HS-27A (cell line): ENCODE data around the gene FABP1.

ENCODE experiments used
- DNase-seq: peaks from one replicate; pipeline ENCODE4 v3.0.0-alpha.2; 2012; ENCODE audit warnings: low read depth, missing footprints

The FABP1 gene

GRCh38 chr2:88127888-88128653 is at the start of gene FABP1:
Gene FABP1, minus strand, starts transcription at chr2:88128062. Its CDS starts 45 bp downstream, at chr2:88128017.
- no peak for DNase-seq

GRCh38 chr2:88177556-88177955 is 49.7 kb upstream of the FABP1 start:
- no peak for DNase-seq

- DNase-seq, result no peak
Measured at GRCh38 chr2:88176352-88176984, 48.6 kb upstream of the FABP1 start.

- DNase-seq, result no peak
Measured at GRCh38 chr2:88172882-88173281, 45.0 kb upstream of the FABP1 start.

- no peak for DNase-seq
Measured at GRCh38 chr2:88171966-88172365, 44.1 kb upstream of the FABP1 start.

GRCh38 chr2:88170472-88170892 is 42.6 kb upstream of the FABP1 start:
- no peak for DNase-seq

- DNase-seq, result no peak
Measured at GRCh38 chr2:88168386-88168785, 40.5 kb upstream of the FABP1 start.

GRCh38 chr2:88167740-88168139 is 39.9 kb upstream of the FABP1 start:
- no peak for DNase-seq

- no peak for DNase-seq
Measured at GRCh38 chr2:88165332-88166003, 37.6 kb upstream of the FABP1 start.

- no peak for DNase-seq
Measured at GRCh38 chr2:88161446-88162244, 33.8 kb upstream of the FABP1 start.

GRCh38 chr2:88160517-88160916 is 32.7 kb upstream of the FABP1 start:
- DNase-seq, result no peak

- DNase-seq, result no peak
Measured at GRCh38 chr2:88159955-88160415, 32.1 kb upstream of the FABP1 start.

GRCh38 chr2:88159481-88159880 is 31.6 kb upstream of the FABP1 start:
- DNase-seq, result no peak

GRCh38 chr2:88148929-88149438 is 21.1 kb upstream of the FABP1 start:
- no peak for DNase-seq

GRCh38 chr2:88147145-88147544 is 19.3 kb upstream of the FABP1 start:
- no peak for DNase-seq

GRCh38 chr2:88146590-88146989 is 18.7 kb upstream of the FABP1 start:
- DNase-seq, result no peak

- DNase-seq, result no peak
Measured at GRCh38 chr2:88144914-88145497, 17.1 kb upstream of the FABP1 start.

- DNase-seq, result no peak
Measured at GRCh38 chr2:88144271-88144670, 16.4 kb upstream of the FABP1 start.

GRCh38 chr2:88141952-88142351 is 14.1 kb upstream of the FABP1 start:
- DNase-seq, result no peak

GRCh38 chr2:88139804-88140203 is 11.9 kb upstream of the FABP1 start:
- DNase-seq, result no peak

- DNase-seq, result no peak
Measured at GRCh38 chr2:88139203-88139702, 11.4 kb upstream of the FABP1 start.
